Thyroid gland (tissue), 4 donors: ENCODE results near the gene CST7.

Experiments
- POLR2A ChIP-seq, 2 donors: fragments of 450-650 bp; IDR thresholded peaks; one replicate each; pipeline ENCODE4 v1.6.1; 2017; ENCODE audit warnings: antibody characterized with exemption in 2 of 2, mild to moderate bottlenecking in 2 of 2, moderate library complexity in 1 of 2
- TF ChIP-seq, protein P1 (sequence below), 6 experiments: fragments of 200-600 bp in 3 of 6; fragments of 450-650 bp in 3 of 6; sonication (generic) in 3 of 6; IDR thresholded peaks; one replicate each; pipeline ENCODE4 v1.5.1; 2016 to 2019; ENCODE audit warnings: antibody characterized with exemption in 6 of 6, mild to moderate bottlenecking in 2 of 6, inconsistent platforms in 1 of 6, moderate library complexity in 1 of 6

DNA sequence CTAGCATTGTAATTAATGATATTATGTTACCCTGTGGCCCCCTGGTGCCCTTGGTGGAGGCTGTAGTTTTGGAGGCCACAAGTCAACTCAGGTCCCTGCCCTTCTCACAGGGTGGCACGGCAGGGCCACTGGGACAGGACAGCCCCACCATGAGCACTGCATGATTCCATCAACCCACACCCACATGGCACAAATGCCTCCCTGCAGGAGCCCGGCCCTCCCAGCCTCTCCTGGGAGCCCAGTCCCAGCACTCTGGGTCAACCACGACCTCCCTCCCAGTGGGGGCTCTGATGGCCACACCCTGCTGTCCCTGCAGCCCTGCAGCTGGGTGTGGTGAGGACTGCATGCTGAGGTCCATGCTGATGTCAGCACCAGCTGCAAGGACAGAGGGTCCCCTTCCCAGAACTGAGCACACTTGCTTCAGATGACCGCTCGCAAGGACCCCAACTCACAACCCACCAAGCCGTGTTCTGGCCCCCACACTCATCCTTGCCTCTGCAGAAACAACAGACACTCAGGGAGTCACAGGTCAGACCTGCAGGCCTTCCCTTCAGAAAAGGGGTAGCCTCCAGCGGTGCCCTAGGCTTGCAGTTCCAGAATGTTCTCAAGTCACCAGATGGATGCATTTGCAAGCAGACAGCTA is 15.7 kb upstream of the CST7 start:
- TF ChIP-seq, protein P1, sequence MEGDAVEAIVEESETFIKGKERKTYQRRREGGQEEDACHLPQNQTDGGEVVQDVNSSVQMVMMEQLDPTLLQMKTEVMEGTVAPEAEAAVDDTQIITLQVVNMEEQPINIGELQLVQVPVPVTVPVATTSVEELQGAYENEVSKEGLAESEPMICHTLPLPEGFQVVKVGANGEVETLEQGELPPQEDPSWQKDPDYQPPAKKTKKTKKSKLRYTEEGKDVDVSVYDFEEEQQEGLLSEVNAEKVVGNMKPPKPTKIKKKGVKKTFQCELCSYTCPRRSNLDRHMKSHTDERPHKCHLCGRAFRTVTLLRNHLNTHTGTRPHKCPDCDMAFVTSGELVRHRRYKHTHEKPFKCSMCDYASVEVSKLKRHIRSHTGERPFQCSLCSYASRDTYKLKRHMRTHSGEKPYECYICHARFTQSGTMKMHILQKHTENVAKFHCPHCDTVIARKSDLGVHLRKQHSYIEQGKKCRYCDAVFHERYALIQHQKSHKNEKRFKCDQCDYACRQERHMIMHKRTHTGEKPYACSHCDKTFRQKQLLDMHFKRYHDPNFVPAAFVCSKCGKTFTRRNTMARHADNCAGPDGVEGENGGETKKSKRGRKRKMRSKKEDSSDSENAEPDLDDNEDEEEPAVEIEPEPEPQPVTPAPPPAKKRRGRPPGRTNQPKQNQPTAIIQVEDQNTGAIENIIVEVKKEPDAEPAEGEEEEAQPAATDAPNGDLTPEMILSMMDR (IDR thresholded peaks at IDR 0.05) = no peak
- TF ChIP-seq POLR2A (IDR thresholded peaks at IDR 0.05) = no peak
